Choroid plexus epithelial cell (primary cell): ENCODE data around the gene CDH13.

Source experiments
- DNase-seq: peaks from one replicate; pipeline ENCODE4 v3.0.0-alpha.2; 2010; ENCODE audit warnings: low read depth
- H3K4me3 ChIP-seq: 2 replicates; pipeline ENCODE4 v1.5.1; 2011; ENCODE audit warnings: low read depth, mild to moderate bottlenecking, control low read depth, low read length, moderate library complexity
- TF ChIP-seq, protein P1 (sequence below): conservative IDR thresholded peaks from 2 replicates; pipeline ENCODE4 v1.5.1; 2011; ENCODE audit warnings: low read depth, mild to moderate bottlenecking, control low read depth, inconsistent platforms, low read length, moderate library complexity

The CDH13 gene

DNA sequence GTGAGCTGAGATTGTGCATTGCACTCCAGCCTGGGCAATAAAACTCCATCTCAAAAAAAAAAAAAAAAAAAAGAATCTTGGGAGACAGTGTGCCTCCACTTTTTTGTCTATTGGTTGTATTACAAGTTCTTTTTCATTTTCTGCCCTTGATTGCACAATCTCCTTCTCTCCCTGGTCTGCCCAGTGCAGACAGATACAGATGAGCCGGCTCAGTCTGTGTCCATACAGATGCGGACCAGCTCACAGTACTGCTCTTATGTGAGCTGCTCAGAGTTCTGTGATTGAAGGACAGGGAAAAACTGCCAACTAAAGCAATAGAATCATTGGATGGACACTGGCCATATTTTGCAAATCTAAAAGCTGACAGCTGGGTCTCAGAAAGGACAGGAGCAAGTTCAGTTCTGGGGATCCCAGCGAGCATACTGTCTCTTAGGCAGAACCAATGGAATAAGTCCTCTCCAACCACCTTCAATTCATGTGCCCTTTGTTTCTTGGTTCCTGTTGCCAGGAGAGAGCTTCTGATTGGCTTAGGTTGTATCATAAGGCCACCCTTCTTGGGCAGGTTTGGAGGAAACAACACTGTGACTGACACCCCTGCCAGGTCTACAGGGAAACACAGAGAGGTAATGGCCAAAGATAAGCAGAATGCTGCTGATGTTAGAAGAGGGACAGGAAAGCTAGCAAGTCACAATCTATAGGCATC is 685.4 kb downstream of the CDH13 start:
- H3K4me3 ChIP-seq = no peak overlapping the region
- TF ChIP-seq, protein P1, sequence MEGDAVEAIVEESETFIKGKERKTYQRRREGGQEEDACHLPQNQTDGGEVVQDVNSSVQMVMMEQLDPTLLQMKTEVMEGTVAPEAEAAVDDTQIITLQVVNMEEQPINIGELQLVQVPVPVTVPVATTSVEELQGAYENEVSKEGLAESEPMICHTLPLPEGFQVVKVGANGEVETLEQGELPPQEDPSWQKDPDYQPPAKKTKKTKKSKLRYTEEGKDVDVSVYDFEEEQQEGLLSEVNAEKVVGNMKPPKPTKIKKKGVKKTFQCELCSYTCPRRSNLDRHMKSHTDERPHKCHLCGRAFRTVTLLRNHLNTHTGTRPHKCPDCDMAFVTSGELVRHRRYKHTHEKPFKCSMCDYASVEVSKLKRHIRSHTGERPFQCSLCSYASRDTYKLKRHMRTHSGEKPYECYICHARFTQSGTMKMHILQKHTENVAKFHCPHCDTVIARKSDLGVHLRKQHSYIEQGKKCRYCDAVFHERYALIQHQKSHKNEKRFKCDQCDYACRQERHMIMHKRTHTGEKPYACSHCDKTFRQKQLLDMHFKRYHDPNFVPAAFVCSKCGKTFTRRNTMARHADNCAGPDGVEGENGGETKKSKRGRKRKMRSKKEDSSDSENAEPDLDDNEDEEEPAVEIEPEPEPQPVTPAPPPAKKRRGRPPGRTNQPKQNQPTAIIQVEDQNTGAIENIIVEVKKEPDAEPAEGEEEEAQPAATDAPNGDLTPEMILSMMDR = no peak
- peak; percentile 53 for DNase-seq

DNA sequence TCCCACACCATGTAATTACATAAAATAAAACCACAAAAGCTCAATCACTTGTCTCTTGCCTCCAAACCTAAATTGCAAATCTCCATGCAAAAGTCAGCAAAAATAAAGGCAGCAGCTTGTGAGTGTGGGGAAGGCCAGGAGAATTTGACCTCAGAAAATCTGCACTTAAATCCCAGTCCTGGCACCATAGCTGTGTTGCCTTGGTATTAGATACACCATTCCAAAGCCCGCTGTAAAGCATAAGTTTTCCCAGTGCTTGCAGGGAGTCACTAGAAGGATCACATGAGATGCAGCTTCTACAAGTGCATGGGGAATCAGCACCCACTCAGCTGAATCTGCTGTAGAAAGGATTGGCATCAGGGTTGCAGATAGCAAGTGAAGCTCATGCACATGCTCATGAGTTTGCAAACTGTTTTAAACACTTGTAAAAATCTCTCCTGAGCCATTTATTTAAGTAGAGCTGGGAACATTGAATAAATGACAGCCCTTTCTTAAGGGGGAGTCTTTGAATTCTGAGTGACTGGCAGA is 686.0 kb downstream of the CDH13 start:
- TF ChIP-seq, protein P1 = no peak
- no peak overlapping the region for H3K4me3 ChIP-seq
- DNase-seq = no peak

DNA sequence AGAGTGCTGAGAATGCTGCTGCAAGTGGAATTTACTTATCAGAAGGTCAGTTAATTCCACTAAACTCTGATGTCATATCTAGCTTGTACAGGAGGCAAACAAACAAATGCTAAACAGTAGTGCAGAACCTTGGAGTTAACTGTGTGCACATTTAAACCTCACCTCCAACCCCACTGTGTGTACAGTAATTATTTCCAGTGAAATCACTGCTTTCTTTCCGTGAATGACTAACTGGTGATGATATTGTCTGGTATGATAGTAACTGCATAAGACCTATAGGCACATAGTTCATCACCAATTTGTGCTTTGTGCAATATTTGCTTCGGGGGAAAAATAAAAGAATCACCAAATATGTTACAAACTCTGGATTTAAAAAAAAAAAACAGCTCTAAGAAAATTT is 688.5 kb downstream of the CDH13 start:
- no peak overlapping the region for H3K4me3 ChIP-seq
- TF ChIP-seq, protein P1 = no peak
- no peak for DNase-seq

DNA sequence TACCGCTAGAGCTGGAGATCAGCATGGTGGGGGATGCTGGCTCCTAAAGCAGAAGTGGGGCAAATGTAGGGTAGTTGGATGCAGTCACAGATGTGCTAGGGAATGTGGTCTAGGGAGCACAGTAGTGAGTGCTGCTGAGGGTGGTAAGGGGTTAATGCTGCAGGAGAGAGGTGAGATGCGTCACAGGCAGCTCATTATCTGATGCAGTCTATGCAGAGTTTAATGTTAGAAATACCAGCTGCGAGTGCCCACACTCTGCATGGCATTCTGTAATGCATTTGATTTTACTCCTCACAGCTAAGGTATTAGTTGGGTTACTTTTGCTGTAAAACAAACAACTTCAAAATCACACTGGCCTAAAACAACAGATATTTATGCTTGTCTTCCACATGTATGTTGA is 689.7 kb downstream of the CDH13 start:
- H3K4me3 ChIP-seq = no peak overlapping the region
- TF ChIP-seq, protein P1 = no peak
- DNase-seq = no peak

DNA sequence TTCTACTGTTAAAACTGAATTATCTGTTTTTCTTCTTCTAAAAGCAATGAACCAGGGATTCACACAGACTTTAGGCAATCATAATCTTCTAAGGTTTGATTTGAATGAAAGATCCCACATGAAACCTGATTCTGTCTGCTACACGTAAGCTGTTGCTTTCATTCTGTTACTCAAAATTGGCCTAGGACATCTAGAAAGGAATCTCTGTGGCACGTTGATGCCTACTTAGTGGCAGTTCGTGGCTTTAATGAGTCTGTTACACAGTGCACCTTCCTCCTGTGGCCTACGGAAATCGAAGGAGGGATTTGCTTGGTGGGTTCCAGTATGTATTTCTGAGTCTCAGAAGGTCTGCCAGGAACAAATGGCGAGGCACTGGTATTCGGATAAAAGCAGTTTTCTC is 691.6 kb downstream of the CDH13 start:
- TF ChIP-seq, protein P1 = no peak
- no peak for DNase-seq
- H3K4me3 ChIP-seq = no peak overlapping the region

DNA sequence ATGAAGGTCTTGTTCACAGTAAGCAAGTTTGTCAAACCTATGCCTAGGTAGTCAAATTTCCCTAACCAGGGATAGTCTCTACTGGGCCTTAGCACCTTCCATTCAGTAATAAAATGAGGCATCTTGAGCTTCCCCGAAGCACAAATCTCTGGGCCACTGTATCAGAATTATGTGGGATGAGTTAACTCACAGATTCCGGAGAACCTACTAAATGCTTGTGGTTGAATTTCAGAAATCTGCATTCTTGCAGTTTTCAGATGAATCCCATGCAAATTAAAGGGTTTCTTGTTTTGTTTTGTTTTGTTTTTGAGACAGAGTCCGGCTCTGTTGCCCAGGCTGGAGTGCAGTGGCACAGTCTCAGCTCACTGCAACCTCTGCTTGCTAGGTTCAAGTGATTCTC is 702.2 kb downstream of the CDH13 start:
- no peak overlapping the region for H3K4me3 ChIP-seq
- TF ChIP-seq, protein P1 = no peak
- peak; percentile 57 for DNase-seq

DNA sequence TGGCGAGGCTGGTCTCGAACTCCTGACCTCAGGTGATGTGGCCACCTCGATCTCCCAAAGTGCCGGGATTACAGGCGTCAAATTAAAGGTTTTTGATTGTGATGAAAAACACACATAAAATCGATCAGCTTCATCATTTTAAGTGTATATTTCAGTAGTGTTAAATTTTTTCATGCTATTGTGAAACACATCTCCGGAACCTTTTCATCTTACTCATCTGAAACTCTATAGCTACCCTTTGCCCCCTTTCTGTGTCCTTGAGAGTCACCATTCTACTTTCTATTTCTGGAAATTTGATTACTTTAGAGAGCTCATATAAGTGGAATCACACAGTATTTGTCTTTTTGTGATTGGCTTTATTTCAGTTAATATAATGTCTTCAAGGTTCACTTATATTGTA is 702.7 kb downstream of the CDH13 start:
- TF ChIP-seq, protein P1 = no peak
- H3K4me3 ChIP-seq = no peak overlapping the region
- peak; percentile 48 for DNase-seq
